Limb (tissue), 2 donors: Measurements from ENCODE around the gene CHM.
"Not testable (repeated sequence)": the region's sequence is repeated elsewhere in the genome, so short reads cannot be mapped to it uniquely, and the experiment has no call there.

Source experiments
- DNase-seq, 2 donors: peaks; one replicate each; pipeline ENCODE4 v3.0.0-alpha.2; 2016; ENCODE audit errors: extremely low spot score in 2 of 2

CHM gene, protein sequence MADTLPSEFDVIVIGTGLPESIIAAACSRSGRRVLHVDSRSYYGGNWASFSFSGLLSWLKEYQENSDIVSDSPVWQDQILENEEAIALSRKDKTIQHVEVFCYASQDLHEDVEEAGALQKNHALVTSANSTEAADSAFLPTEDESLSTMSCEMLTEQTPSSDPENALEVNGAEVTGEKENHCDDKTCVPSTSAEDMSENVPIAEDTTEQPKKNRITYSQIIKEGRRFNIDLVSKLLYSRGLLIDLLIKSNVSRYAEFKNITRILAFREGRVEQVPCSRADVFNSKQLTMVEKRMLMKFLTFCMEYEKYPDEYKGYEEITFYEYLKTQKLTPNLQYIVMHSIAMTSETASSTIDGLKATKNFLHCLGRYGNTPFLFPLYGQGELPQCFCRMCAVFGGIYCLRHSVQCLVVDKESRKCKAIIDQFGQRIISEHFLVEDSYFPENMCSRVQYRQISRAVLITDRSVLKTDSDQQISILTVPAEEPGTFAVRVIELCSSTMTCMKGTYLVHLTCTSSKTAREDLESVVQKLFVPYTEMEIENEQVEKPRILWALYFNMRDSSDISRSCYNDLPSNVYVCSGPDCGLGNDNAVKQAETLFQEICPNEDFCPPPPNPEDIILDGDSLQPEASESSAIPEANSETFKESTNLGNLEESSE

DNA sequence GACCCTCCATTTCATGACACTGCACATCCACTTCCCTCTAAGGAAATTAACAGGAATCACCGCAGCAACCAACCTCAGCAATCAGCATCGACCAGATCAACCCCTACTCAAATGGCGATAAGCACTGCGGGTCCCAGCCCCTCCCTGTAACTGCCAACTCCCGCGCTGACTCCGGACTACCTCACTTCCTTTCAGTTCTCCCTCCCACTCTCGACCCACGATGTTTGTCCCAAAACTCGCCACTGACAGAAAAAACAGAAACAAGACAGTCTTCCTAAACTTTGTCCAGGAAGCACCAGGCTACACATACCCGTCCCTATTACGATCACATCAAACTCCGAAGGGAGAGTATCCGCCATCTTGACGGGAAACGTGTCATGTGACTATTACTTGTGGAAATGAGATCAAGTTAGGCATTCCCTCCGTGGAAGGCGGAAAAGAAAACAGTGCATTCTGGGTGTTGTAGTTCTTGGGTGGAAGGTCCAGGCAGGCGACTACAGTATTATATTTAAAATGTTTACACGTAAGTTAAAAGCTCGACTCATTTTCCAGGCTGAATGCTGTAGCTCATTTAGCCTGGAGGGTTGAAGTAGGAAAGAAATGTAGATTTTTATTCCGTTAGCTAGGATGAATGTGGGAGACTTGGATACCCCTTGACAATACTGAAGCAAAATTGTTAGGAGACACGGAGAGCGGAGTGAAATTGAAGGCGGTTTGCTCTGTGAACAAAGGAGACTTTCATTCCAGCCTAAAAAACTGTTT is at the start of gene CHM:
CHM (minus strand) TSS at position 385 of the 762 bp plus-strand sequence; CDS start at position 359, 26 bp downstream.
- DNase-seq = peak; percentile 79 to 86

DNA sequence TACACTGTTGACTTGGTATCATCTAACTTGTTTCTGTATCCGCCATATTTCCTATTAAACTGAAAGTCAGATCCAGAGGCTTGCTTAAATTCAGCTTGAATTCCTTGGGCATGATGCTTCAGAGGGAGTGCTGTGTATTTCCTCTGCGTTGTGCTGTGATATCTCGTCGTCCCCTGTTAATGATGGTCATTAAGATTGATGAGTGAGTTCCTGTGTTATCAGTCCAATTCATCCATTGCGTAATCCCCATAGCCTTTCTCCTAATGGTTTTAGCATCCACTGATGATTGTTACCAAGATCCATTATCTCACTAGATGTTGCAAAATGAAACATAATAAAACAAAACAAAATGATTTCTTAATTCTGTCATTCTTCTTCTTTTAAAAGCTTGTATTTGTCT is 31.3 kb upstream of the CHM start:
- no peak for DNase-seq

DNA sequence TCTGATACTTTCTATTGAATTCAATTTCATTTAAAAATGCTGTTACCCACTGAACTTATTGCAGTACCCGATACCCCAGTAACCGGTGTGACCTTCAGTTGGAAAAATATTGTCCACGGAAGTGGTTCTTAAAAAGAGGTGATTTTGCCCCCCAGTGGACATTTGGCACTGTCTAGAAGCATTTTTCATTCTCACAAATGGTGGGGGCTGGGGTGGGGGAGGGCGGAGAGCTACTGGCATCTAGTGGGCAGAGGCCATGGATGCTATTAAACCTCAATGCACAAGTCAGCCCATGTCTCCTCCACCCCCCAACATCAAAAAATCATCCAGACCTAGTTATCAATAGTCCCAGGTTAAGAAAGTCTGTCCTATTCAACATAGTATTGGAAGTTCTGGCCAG is 19.6 kb upstream of the CHM start:
- no peak for DNase-seq

DNA sequence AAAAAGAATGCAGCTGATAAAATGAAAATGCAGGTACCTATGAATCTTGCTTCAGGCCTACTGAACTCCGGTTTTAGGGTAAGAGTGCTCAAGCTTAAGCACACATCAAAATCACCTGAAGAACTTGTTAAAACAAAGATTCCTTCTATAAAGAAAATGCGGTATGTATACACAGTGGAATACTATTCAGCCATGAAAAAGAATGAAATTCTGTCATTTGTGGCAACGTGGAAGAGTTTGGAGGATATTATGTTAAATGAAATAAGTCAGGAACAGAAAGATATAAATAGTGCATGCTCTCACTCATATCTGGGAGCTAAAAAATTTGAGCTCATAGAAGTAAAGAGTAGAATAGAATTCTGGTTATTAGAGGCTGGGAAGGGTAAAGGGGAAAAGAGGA is 14.0 kb upstream of the CHM start:
- no peak for DNase-seq

DNA sequence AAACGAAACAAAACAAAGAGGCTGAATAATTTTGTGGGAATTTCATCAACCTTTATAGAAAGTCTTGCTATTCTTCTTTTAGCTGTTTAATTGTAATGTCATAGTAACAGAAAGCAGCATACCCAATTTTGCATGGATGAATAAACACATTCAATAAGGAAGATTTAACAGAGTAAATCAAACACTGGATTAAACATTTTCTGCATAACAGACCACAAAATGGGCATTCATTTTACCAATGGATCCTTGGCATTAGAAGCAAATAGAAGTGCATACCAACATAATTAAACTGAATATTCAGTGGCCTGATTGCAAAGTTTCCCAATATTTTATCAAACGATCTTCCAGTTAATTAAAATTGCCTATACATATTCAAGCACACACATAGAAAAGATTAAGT is 4.4 kb upstream of the CHM start:
- DNase-seq = no peak

DNA sequence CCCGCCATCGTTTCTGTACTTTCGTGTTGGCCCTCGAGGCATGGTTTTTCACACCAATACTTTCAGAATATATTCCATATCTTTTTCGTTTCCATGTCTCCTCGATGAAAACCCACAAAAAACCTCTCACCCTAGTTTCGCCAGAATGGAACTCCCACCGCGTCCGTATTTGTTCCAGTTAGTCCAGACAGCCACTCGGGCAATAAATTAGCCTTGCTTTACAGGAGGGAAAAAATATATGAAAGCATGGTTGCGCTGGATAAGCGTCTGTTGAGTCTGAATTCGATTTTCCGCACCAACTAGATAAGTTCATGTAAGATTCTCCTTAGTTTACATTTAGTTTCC is 550 bp upstream of the CHM start:
- DNase-seq = peak in 1 of 2 donors; percentile 40

DNA sequence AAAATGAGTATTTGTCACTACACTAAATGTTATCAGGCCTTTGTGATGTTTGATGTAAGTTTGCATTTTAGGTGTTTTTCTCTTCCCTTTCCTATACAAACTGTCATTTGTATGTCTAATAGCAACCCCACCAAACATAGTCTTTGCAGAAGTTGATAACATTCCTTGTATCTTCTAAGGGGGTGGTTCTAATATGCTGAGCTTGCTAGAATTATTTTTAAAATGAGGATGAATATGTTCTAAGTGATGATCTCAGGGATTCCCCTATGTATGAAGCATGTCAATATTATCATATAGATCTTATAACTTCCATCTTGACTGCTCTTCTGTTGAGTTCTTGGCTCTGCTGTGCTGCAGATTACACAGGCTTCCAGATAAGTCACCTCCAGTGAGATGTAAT is 3.1 kb downstream of the CHM start:
- no peak for DNase-seq

DNA sequence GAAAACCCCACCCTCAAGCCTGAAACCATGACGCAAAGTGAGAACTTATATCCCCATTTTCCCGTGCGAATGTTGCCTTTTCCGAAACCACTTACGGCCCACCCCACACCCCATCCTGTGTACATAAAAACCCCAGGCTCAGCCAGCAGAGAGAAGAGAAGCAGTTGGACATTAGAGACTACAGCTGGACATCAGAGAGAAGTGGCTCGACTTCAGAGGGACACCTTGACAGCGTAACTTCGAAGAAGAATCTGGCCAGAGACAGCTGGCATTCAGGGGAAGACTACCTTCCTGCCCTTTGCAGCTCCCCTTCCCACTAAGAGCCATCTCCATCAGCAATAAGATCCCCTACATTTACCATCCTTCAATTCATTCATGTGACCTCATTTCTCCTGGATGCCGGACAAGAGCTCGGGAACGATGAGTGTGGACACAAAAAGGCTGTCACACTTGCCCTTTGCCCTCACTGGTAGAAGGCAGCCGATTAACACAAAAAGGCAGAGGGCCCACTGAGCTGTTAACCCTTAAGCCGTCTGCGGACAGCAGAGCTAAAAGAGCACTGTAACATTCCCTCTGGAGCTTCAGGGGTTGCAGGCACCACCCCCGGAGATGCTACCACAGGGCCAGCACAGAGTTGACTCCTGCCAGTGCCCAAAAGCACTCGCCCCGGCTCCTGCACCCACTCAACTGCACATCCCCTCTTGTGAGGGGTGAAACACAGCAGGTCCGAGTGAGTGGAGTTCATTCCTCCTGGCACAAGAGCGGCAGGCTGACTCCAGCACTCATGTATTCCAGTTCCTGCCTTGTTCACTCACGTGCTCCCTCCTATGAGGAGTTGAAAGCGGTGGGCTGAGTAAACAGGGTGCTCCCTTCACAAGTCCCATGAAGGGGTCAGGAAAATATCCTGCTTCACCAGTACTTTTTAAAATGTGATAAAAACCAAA is 7.5 kb downstream of the CHM start:
- no peak for DNase-seq

DNA sequence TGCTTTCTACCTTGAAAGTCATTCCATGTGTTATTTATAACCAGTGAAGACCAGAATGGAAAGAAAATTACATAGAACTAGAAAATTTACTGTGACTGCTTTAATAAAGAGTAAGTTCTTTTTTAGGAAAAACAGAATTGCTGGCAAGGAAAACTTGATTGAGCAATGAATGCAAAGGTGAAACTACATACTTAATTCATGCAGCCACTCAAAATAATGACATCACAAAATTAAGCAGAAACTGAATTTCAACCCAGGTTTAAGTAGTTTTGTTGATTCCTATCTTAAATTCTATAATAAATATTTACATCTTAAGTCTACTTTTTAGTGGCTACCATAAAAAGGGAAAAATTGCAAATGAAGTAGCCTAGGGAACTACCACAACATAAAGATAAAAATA is 14.0 kb downstream of the CHM start:
- no peak for DNase-seq

DNA sequence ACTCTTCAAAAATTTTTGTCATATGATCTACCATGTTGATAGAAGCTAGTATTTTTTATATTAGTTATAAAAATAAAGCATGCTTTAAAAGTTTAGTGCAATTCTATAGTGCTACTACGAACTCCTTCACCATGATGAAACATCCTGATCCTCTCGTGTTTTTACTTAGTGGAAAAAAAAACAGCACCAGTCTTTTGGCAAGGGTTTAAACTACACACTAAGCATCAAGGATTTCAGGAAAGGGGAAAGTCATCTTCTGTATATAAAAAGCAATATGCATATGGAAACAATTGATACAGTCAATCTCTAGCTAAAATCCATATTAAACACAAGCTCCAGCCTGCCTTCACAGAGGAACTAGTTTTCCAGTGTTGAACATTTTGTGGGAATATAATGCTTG is 18.7 kb downstream of the CHM start:
- DNase-seq = no peak

DNA sequence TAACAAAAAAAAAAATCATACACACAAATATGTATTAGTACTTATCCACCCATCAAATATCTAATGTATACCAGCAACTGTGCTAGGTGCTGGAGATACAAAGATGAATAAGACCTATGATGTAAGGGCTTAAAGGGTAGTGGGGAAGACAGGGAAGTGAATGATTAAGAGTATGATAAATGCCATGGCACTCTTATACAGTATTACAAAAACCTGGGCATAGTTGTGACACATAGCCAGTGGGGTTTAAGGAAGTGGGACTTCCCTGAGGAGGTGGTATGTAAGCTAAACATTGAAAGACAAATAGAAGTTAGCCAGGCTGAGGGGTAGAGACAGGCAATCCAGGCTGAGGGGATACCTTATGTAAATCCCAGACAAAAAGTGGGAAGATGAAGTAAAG is 23.5 kb downstream of the CHM start:
- no peak for DNase-seq

DNA sequence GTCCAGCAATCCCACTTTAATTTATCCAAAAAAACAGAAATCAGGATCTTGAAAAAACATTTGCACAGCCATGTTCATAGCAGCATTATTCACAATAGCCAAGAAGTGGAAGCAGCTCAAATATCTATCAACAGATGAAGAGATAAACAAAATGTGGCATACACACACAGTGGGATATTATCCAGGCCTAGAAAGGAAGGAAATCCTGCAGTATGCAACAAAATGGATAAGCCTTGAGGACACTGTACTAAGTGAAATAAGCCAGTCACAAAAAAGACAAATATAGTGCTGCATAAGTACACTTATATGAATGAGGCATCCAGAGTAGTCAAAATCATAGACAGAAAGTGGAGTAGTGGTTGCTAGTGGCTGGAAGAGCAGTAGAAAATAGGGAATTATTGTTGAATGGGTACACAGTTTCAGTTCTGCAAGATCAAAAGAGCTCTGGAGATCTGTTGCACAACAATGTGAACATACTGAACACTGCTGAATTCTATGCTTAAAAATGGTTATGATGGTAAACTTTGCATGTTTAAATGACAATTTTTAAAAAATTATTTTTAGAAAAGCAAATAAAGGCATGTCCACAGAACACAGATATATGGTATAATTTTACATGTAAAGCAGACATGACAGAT is 25.6 kb downstream of the CHM start:
- no peak for DNase-seq

DNA sequence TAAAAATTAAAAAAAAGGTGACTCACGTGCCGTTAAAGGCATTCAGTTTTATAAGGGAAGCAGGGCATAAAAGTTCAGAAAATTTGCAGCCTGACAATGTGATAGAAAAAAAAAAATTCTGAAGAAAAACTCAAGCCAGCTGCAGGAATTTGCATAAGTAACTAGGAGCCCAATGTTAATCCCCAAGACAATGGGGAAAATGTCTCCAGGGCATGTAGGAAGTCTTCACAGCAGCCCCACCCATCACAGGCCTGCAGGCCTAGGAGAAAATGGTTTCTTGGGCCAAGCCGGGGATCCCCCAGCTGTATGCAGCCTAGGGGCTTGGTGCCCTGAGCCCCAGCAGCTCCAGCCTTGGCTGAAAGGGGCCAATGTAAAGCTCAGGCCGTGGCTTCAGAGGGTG is 31.2 kb downstream of the CHM start:
- DNase-seq = no peak

DNA sequence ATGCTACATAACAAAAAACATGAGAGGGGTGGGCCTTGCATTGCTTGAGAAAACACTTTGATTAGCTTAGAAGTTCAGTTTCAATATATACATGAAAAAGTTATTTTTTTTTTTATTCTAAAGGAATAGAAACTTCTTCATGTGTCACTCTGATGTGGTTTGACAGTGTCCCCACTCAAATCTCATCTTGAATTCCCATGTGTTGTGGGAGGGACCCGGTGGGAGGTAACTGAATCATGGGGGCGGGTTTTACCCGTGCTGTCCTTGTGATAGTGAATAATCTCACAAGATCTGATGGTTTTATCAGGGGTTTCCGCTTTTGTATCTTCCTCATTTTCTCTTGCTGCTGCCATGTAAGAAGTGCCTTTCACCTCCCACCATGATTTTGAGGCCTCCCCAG is 32.4 kb downstream of the CHM start:
- not testable (repeated sequence) for DNase-seq

DNA sequence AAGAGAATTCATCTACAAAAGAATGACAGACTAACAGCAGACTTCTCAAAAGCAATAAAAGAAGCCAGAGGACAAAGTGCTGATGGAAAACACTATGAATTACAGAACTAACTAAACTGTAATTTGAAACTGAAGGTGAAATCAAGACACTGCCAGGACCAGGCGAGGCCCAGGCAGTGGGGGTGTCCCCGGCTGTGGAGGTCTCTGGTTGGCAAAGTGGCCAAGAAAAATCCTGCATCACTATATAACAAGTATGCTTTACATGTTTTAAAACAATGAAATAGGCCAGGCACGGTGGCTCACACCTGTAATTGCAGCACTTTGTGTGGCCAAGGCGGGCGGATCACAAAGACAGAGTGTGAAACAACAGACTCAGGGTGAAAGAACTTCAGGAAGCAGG is 32.9 kb downstream of the CHM start:
- DNase-seq = no peak

DNA sequence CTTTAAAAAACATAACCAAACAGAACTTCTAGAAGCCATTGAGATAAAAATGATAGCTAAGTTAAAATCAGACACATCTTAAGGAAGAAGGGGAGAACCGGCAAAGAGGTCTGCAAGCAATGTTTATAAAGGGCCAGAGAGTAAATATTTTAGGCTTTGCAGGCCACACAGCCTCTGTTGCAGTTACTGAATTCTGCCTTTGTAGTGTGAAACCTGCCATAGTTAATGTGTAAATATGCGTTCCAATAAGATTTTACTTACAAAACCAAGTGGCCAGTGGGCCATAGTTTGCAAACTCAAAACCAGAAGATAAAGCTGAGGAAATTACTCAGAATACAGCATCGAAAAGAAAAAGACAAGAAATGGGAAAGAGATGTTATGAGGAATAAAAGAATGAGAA is 33.6 kb downstream of the CHM start:
- no peak for DNase-seq

DNA sequence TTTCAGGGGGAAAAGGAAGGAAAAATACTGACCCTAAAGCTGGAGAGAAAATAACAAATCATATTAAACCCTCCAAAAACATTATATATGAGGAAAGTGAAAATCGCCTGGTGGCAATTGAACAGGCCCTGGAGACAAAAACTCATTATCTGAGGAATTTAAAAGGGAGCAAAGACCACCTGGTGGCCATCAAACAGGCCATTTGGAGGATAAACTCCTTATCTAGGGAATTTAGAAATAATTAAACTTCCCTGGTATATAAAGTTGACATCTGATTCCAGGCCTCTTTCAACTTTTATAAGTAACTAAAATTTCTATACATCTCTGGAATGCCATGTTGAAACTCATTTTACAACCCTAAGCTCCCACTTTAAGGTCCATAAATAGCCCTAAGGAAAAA is 35.2 kb downstream of the CHM start:
- no peak for DNase-seq

DNA sequence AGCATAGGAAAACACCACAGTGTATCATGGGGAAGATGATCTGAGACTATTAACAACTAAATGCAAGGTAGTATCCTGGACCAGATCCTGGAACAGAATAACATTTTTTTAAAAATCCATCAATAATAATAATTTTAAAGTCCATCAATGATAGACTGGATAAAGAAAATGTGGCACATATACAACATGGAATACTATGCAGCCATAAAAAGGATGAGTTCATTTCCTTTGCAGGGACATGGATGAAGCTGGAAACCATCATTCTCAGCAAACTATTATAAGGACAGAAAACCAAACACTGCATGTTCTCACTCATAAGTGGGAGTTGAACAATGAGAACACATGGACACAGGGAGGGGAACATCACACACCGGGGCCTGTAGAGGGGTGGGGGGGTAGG is 37.6 kb downstream of the CHM start:
- not testable (repeated sequence) for DNase-seq

DNA sequence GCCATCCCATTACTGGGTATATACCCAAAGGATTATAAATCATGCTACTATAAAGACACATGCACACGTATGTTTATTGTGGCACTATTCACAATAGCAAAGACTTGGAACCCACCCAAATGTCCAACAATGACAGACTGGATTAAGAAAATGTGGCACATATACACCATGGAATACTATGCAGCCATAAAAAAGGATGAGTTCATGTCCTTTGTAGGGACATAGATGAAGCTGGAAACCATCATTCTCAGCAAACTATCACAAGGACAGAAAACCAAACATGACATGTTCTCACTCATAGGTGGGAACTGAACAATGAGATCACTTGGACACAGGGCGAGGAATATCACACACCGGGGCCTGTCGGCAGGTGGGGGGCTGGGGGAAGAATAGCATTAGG is 39.5 kb downstream of the CHM start:
- DNase-seq = not testable (repeated sequence)

DNA sequence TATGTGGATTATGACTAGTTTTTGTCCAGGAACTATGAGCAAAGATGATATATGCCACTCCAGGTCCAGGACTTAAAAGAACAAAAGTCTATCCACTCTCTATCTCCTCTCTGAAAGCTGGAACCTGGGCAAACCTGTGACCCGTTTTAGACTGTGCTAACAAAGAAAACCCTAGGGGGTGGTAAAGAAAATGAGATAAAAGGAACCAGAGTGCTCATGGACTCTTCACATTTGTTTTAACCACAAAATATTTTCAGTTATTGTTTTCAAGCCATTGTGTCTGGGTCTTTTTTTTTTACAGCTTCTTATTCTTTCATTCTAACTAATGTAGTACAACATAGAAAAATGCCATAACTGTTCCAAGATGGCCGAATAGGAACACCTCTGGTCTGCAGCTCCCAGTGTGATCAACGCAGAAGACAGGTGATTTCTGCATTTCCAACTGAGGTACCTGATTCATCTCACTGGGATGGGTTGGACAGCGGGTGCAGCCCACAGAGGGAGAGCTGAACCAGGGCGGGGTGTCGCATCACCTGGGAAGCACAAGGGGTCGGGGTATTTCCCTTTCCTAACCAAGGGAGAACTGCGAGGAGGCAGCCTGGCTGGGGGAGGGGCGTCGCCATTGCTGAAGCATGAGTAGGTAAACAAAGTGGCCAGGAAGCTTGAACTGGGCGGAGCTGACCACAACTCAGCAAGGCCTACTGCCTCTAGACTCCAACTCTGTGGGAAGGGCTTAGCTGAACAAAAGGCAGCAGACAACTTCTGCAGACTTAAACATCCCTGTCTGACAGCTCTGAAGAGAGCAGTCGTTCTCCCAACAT is 45.1 kb downstream of the CHM start:
- DNase-seq = no peak
